B cell (primary cell): ENCODE results near the gene TAF13. TPM values are rescaled to one million over a fixed set of nuclear protein-coding genes. Genes with fewer than 3 reads are reported as not detected.

ENCODE experiments used
- ATAC-seq: fragments of 200-7000 bp; cut with Tn5 transposase; one replicate; pipeline ENCODE4 v1.10.0; 2021; ENCODE audit warnings: low read depth, mild to moderate bottlenecking, moderate number of reproducible peaks, moderate library complexity
- CTCF ChIA-PET: fragments of 350-600 bp; sonication (Branson Sonifier 250); formaldehyde crosslinking; loops from one replicate; lab custom pipeline; 2021; ENCODE audit warnings: antibody characterized with exemption, inconsistent platforms; lab: Charles Lee
- POLR2A ChIA-PET: fragments of 350-600 bp; sonication (Branson Sonifier 250); formaldehyde crosslinking; loops from one replicate; lab custom pipeline; 2021; ENCODE audit warnings: antibody characterized with exemption; lab: Charles Lee
- DNase-seq: peaks from one replicate; pipeline ENCODE4 v3.0.0; 2013
- H2AFZ ChIP-seq: 2 replicates; pipeline ENCODE4 v1.6.1; 2012; ENCODE audit warnings: mild to moderate bottlenecking, low read depth, low read length; ENCODE audit not compliant: insufficient read depth, poor library complexity, severe bottlenecking
- H3K27ac ChIP-seq, 2 donors: 1 replicate in 1 of 2; 2 replicates in 1 of 2; pipeline ENCODE4 v1.5.1; 2012 to 2013; ENCODE audit warnings: low read length in 2 of 2, mild to moderate bottlenecking in 2 of 2, moderate library complexity in 1 of 2
- H3K27me3 ChIP-seq, 4 experiments: fragments of 200-600 bp in 1 of 4; sonication (generic) in 1 of 4; replicated peaks in 1 of 4; 1 replicate in 2 of 4; 2 replicates in 2 of 4; pipeline versions ENCODE4 v1.6.1 to v1.7.0; 2013 to 2016; ENCODE audit warnings: low read length in 3 of 4, mild to moderate bottlenecking in 2 of 4, mixed read lengths in 1 of 4, moderate library complexity in 1 of 4; ENCODE audit not compliant: insufficient read depth in 4 of 4, control insufficient read depth in 3 of 4; ENCODE audit errors: control extremely low read depth in 1 of 4
- H3K36me3 ChIP-seq, 2 experiments: replicated peaks in 1 of 2; 1 replicate in 1 of 2; 2 replicates in 1 of 2; pipeline versions ENCODE4 v1.6.1 to v1.7.1; 2013; ENCODE audit warnings: low read length in 1 of 2; ENCODE audit not compliant: insufficient read depth in 2 of 2, control insufficient read depth in 1 of 2; ENCODE audit errors: control extremely low read depth in 1 of 2, extremely low read depth in 1 of 2
- H3K4me1 ChIP-seq, 2 donors: fragments of 200-600 bp in 1 of 2; sonication (generic) in 1 of 2; 1 replicate in 1 of 2; 2 replicates in 1 of 2; pipeline versions ENCODE4 v1.5.1 to v1.6.1; 2013 to 2017; ENCODE audit warnings: low read length in 2 of 2; ENCODE audit not compliant: control insufficient read depth in 2 of 2, insufficient read depth in 2 of 2
- H3K4me2 ChIP-seq: replicated peaks from 2 replicates; pipeline ENCODE3; 2012; ENCODE audit warnings: mild to moderate bottlenecking, low read depth, low read length; ENCODE audit not compliant: poor library complexity, severe bottlenecking
- H3K4me3 ChIP-seq, 5 experiments: fragments of 200-600 bp in 1 of 5; sonication (generic) in 1 of 5; 1 replicate in 3 of 5; 2 replicates in 2 of 5; pipeline versions ENCODE4 v1.5.1 to v1.7.0; 2011 to 2016; ENCODE audit warnings: low read length in 4 of 5, mild to moderate bottlenecking in 4 of 5, low read depth in 2 of 5, control low read depth in 1 of 5, moderate library complexity in 1 of 5; ENCODE audit not compliant: insufficient read depth in 1 of 5; ENCODE audit errors: control extremely low read depth in 1 of 5, extremely low read depth in 1 of 5
- H3K79me2 ChIP-seq: fragments of 200-600 bp; sonication (generic); one replicate; pipeline ENCODE4 v1.6.0; 2016; ENCODE audit warnings: low read length; ENCODE audit not compliant: control insufficient read depth, insufficient read depth
- H3K9ac ChIP-seq: fragments of 200-600 bp; sonication (generic); 2 replicates; pipeline ENCODE4 v1.6.1; 2017; ENCODE audit warnings: mild to moderate bottlenecking, low read length, moderate library complexity
- H3K9me3 ChIP-seq, 3 donors: one replicate each; pipeline versions ENCODE4 v1.6.1 to v1.7.1; 2013; ENCODE audit warnings: low read length in 2 of 3; ENCODE audit not compliant: control insufficient read depth in 2 of 3, insufficient read depth in 1 of 3; ENCODE audit errors: control extremely low read depth in 1 of 3
- H4K20me1 ChIP-seq: 2 replicates; pipeline ENCODE4 v1.6.0; 2012; ENCODE audit warnings: mild to moderate bottlenecking, low read length; ENCODE audit not compliant: insufficient read depth, control insufficient read depth, poor library complexity, severe bottlenecking
- H3K27ac Mint-ChIP-seq: one replicate; pipeline ENCODE4 v1.8.0; 2021; ENCODE audit warnings: mixed read lengths
- H3K27me3 Mint-ChIP-seq: one replicate; pipeline ENCODE4 v1.8.0; 2021; ENCODE audit warnings: mixed read lengths
- H3K4me1 Mint-ChIP-seq: one replicate; pipeline ENCODE4 v1.8.0; 2021; ENCODE audit warnings: mixed read lengths
- H3K4me3 Mint-ChIP-seq: one replicate; pipeline ENCODE4 v1.8.0; 2021; ENCODE audit warnings: mixed read lengths
- H3K9me3 Mint-ChIP-seq: one replicate; pipeline ENCODE4 v1.8.0; 2022; ENCODE audit warnings: mixed read lengths; ENCODE audit not compliant: insufficient read depth
- EZH2 ChIP-seq: IDR thresholded peaks from 2 replicates; pipeline ENCODE4 v1.6.1; 2012; ENCODE audit warnings: borderline replicate concordance, low read depth, mild to moderate bottlenecking, moderate library complexity, low read length; ENCODE audit not compliant: insufficient read depth, poor library complexity, severe bottlenecking
- WGBS: methylation state at CpG from one replicate; pipeline ENCODE4 v1.1.5; 2013; ENCODE audit warnings: missing lambda C conversion rate; ENCODE audit not compliant: insufficient coverage; 5-methylcytosine and 5-hydroxymethylcytosine counted together
- intact Hi-C: fragments of 100-400 bp; cut with micrococcal nuclease; formaldehyde crosslinking; loops from one replicate; pipeline ENCODE4 v1.10.0; 2022
- polyA plus RNA-seq: library from polyadenylated mRNA; depleted of rRNA; stranded (reverse); fragments of >200 nt; gene quantifications from 2 replicates; pipeline ENCODE4 v1.2.3, GENCODE V29; 2012
- total RNA-seq, 2 donors: library from RNA; stranded (reverse); fragments of 120-200 nt in 1 of 2; gene quantifications; 1 replicate in 1 of 2; 2 replicates in 1 of 2; pipeline versions ENCODE4 v1.2.3 to v1.2.4, GENCODE V29; 2013 to 2022
- TF ChIP-seq, protein P1 (sequence below): fragments of 200-600 bp; IDR thresholded peaks from one replicate; pipeline ENCODE4 v1.8.0; 2022; ENCODE audit warnings: antibody characterized with exemption, mild to moderate bottlenecking

TAF13 gene
- total and polyA plus RNA-seq, 2 donors (not counting 1 experiment from before 2014, with no cell fraction given) = 6.6 to 14.3 TPM

DNA sequence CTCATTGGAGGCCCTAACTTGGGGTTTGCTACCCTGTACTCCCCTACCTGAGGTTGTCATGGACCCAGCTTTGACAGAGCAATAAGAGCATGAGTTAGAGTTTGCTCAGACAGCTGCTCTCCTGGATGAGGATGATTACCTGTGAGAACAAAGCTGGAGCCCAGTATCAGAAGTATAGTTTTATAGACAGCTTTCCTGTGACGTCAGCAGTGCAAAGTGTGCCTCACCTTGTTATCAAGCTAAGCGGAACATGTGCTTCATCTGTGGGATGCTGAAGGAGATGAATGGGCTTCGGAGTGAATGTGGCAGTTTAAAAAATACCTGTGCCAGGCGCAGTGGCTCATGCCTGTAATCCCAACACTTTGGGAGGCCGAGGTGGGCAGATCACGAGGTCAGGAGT lies 28.5 kb downstream of the TAF13 start:
- DNase-seq (no peak), ATAC-seq (no peak)
- Histone ChIP-seq H2AFZ (no peak overlapping the region), H3K4me3 (no peak overlapping the region), H3K27ac (no peak overlapping the region), H3K9me3 (no peaks in the 10 kb centered on the region), H3K4me2 (no peak overlapping the region), H3K79me2 (no peaks in the 10 kb centered on the region), H4K20me1 (no peaks in the 10 kb centered on the region), H3K36me3 (no peaks in the 10 kb centered on the region), H3K27me3 (no peaks in the 10 kb centered on the region), H3K9ac (no peak overlapping the region), H3K4me1 (peaks cover 0 to 2% of the 10 kb centered on the region in 2 donors)
- ChIA-PET POLR2A (no interaction called here), CTCF (no interaction called here)
- Mint-ChIP-seq H3K9me3 (no peaks in the 10 kb centered on the region), H3K4me1 (peaks cover 3% of the 10 kb centered on the region), H3K4me3 (no peak overlapping the region), H3K27me3 (peaks cover 16% of the 10 kb centered on the region), H3K27ac (no peak overlapping the region)
- WGBS = 90% methylated on average over 6 of the region's 6 CpGs
- TF ChIP-seq, protein P1, sequence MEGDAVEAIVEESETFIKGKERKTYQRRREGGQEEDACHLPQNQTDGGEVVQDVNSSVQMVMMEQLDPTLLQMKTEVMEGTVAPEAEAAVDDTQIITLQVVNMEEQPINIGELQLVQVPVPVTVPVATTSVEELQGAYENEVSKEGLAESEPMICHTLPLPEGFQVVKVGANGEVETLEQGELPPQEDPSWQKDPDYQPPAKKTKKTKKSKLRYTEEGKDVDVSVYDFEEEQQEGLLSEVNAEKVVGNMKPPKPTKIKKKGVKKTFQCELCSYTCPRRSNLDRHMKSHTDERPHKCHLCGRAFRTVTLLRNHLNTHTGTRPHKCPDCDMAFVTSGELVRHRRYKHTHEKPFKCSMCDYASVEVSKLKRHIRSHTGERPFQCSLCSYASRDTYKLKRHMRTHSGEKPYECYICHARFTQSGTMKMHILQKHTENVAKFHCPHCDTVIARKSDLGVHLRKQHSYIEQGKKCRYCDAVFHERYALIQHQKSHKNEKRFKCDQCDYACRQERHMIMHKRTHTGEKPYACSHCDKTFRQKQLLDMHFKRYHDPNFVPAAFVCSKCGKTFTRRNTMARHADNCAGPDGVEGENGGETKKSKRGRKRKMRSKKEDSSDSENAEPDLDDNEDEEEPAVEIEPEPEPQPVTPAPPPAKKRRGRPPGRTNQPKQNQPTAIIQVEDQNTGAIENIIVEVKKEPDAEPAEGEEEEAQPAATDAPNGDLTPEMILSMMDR = no peak
- TF ChIP-seq EZH2 = no peak
- intact Hi-C loops = loop anchor here (10.0 kb wide), 2 partner anchors 483 to 967 kb away; partner anchors contain the start of gene EEIG2

DNA sequence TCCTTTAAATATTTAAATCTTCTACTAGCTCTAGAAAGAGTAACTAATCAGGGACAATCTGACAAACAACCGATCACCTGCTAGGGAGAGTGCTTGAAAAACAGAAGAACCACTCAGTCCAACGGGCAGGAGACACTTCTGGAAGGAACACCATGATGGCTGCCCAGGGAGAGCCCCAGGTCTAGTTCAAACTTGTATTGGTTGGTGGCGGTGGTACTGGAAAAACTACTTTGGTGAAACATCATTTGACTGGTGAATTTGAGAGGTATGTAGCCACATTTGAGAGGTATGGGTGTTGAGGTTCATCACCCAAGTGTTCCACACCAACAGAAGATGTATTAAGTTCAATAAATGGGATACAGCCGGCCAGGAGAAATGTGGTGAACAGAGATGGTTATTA lies 29.1 kb downstream of the TAF13 start:
- intact Hi-C loops = loop anchor here (10.0 kb wide), 2 partner anchors 482 to 968 kb away; partner anchors contain the start of gene EEIG2
- H3K27ac Mint-ChIP-seq = no peak overlapping the region
- 86% methylated on average over 3 of the region's 4 CpGs for WGBS
- TF ChIP-seq, protein P1 = no peak
- TF ChIP-seq EZH2 = no peak
- H3K9me3 Mint-ChIP-seq = no peaks in the 10 kb centered on the region
- Histone ChIP-seq H3K4me3 (no peak overlapping the region), H3K4me2 (no peak overlapping the region), H3K79me2 (no peaks in the 10 kb centered on the region), H2AFZ (no peak overlapping the region), H3K4me1 (peaks cover 0 to 3% of the 10 kb centered on the region in 2 donors), H3K9me3 (no peaks in the 10 kb centered on the region), H3K9ac (no peak overlapping the region), H3K27me3 (no peaks in the 10 kb centered on the region), H4K20me1 (no peaks in the 10 kb centered on the region), H3K36me3 (no peaks in the 10 kb centered on the region), H3K27ac (no peak overlapping the region)
- ChIA-PET CTCF (no interaction called here), POLR2A (interaction anchor here (0.5 kb wide), 1 partner anchor 19 kb away, joined by 3 read pairs; no protein-coding TSS in a partner anchor)
- H3K4me1 Mint-ChIP-seq = peaks cover 5% of the 10 kb centered on the region
- peaks cover 16% of the 10 kb centered on the region for H3K27me3 Mint-ChIP-seq
- DNase-seq (no peak), ATAC-seq (no peak)
- no peak overlapping the region for H3K4me3 Mint-ChIP-seq
